Testis (tissue), 2 donors: ENCODE data around the gene SOBP.

Experiments
- CTCF ChIP-seq, 3 experiments: fragments of 450-650 bp in 2 of 3; fragments of 200-600 bp in 1 of 3; sonication (generic) in 1 of 3; IDR thresholded peaks; one replicate each; pipeline ENCODE4 v1.5.1; 2016 to 2019; ENCODE audit warnings: antibody characterized with exemption in 3 of 3, mild to moderate bottlenecking in 2 of 3, moderate library complexity in 1 of 3
- POLR2A ChIP-seq: fragments of 450-650 bp; IDR thresholded peaks from one replicate; pipeline ENCODE4 v1.6.1; 2017; ENCODE audit warnings: antibody characterized with exemption, mild to moderate bottlenecking, moderate library complexity

GRCh38 chr6:107637316-107638315, 147.7 kb downstream of the SOBP start:
- no peak for TF ChIP-seq CTCF (IDR thresholded peaks at IDR 0.05)
- no peak for TF ChIP-seq POLR2A
